ENCODE results near the gene USP36. TPM values are rescaled to one million over a fixed set of nuclear protein-coding genes. Genes with fewer than 3 reads are reported as not detected.

Gene USP36
- total RNA-seq, 1 experiment from 2014 or later = 37.5 TPM

GRCh38 chr17:78748730-78749317 is 91.8 kb downstream of the USP36 start:
- peak; percentile 58 for DNase-seq
- intact Hi-C loops (cut with micrococcal nuclease) = no loop called here
- H3K79me2 ChIP-seq (ENCODE audit: low read length) = 0 out of 2 replicates have a peak, but pooled peaks cover 9% of the 10 kb centered on the region

DNA sequence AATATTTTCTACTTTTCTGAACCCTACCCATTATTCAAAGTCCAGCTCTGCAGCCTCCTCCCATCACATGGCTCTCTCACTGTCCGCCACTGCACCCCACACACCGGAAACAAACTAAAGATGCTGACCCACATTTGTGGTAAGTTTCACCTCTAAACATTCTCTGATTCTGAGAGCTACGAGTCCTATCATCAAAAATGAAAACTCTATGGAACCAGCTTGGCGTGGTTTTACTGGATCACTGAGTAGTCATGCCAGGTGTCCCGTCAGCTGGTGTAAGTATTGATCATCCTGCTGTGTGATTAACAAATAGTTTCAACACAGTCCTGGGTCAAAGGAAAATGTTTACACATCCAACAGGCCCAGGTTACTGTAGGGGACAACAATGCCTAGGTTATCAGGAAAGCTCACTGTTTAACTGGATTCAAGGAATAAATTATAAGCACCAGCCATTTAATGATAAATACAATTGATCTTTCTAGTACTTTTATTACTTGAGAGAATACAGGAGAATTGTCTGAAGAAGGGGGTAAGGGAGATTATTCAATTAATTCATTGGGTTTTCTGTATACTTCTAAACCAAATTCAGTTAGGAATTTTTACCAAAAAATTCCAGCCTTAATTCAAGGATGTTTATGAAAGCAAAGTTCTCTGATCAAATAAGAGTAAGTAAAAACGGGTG is 92.4 kb downstream of the USP36 start:
- Histone ChIP-seq H3K4me1 (ENCODE audit: insufficient read depth, low read length) (peaks cover 11% of the 10 kb centered on the region), H3K36me3 (ENCODE audit: low read depth, low read length) (no peaks in the 10 kb centered on the region), H2AFZ (ENCODE audit: low read length) (no peak overlapping the region), H3K27ac (ENCODE audit: low read length) (0 out of 2 replicates have a peak overlapping the region, but pooled peaks have one; percentile 8), H3F3A (ENCODE audit: low read length, unreplicated experiment) (no peaks in the 10 kb centered on the region), H3K9me3 (ENCODE audit: low read length) (no peaks in the 10 kb centered on the region), H3K79me2 (ENCODE audit: low read length) (0 out of 2 replicates have a peak, but pooled peaks cover 9% of the 10 kb centered on the region), H4K20me1 (ENCODE audit: low read length) (no peaks in the 10 kb centered on the region), H3K4me3 (ENCODE audit: low read length) (no peak overlapping the region), H3K27me3 (ENCODE audit: low read length) (no peaks in the 10 kb centered on the region), H3K9ac (ENCODE audit: low read length) (no peak overlapping the region), H3K4me2 (ENCODE audit: low read length) (0 out of 2 replicates have a peak overlapping the region, but pooled peaks have one; percentile 16), H3K9me2 (replicated peaks; ENCODE audit: low read length) (no peaks in the 10 kb centered on the region)
- intact Hi-C loops (cut with micrococcal nuclease) = no loop called here
- DNase-seq (no peak), ATAC-seq (no peak)
- ChIA-PET POLR2A (ENCODE audit: unreplicated experiment) (no interaction called here), CTCF (interaction anchor here (1.1 kb wide), 1 partner anchor 13 kb away, joined by 3 read pairs; no protein-coding TSS in a partner anchor)
- no peak for TF ChIP-seq EZH2 (IDR thresholded peaks at IDR 0.05; ENCODE audit: low read length, unreplicated experiment)
- no peak for TF ChIP-seq EZH2phosphoT487 (IDR thresholded peaks at IDR 0.05; ENCODE audit: borderline replicate concordance, low read length)
- TF ChIP-seq, protein P1, sequence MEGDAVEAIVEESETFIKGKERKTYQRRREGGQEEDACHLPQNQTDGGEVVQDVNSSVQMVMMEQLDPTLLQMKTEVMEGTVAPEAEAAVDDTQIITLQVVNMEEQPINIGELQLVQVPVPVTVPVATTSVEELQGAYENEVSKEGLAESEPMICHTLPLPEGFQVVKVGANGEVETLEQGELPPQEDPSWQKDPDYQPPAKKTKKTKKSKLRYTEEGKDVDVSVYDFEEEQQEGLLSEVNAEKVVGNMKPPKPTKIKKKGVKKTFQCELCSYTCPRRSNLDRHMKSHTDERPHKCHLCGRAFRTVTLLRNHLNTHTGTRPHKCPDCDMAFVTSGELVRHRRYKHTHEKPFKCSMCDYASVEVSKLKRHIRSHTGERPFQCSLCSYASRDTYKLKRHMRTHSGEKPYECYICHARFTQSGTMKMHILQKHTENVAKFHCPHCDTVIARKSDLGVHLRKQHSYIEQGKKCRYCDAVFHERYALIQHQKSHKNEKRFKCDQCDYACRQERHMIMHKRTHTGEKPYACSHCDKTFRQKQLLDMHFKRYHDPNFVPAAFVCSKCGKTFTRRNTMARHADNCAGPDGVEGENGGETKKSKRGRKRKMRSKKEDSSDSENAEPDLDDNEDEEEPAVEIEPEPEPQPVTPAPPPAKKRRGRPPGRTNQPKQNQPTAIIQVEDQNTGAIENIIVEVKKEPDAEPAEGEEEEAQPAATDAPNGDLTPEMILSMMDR (conservative IDR thresholded peaks at IDR 0.05; ENCODE audit: low read depth, low read length) = no peak
- no TSS peak for BruUV-seq (replicated peaks)

More at GRCh38 chr17:78748730-78749317, 91.8 kb downstream of the USP36 start:
- H3K4me2 ChIP-seq (ENCODE audit: low read length) = 0 out of 2 replicates have a peak overlapping the region, but pooled peaks have one; percentile 16
- CTCF ChIA-PET = interaction anchor here (1.1 kb wide), 1 partner anchor 13 kb away, joined by 3 read pairs; no protein-coding TSS in a partner anchor
- no peaks in the 10 kb centered on the region for H3K9me2 ChIP-seq (replicated peaks; ENCODE audit: low read length)
- TF ChIP-seq, protein P1 (conservative IDR thresholded peaks at IDR 0.05; ENCODE audit: low read depth, low read length) = no peak
- TF ChIP-seq EZH2 (IDR thresholded peaks at IDR 0.05; ENCODE audit: low read length, unreplicated experiment) (no peak), EZH2phosphoT487 (IDR thresholded peaks at IDR 0.05; ENCODE audit: borderline replicate concordance, low read length) (no peak)
- no peaks in the 10 kb centered on the region for H3K36me3 ChIP-seq (ENCODE audit: low read depth, low read length)
- no peak overlapping the region for H3K4me3 ChIP-seq (ENCODE audit: low read length)
- no peaks in the 10 kb centered on the region for H3F3A ChIP-seq (ENCODE audit: low read length, unreplicated experiment)
- no peaks in the 10 kb centered on the region for H4K20me1 ChIP-seq (ENCODE audit: low read length)
- ATAC-seq = peak; percentile 86
- no peaks in the 10 kb centered on the region for H3K27me3 ChIP-seq (ENCODE audit: low read length)
- POLR2A ChIA-PET (ENCODE audit: unreplicated experiment) = interaction anchor here (0.6 kb wide), 1 partner anchor 267 kb away, joined by 3 read pairs; no protein-coding TSS in a partner anchor
- no TSS peak for BruUV-seq (replicated peaks)
- no peak overlapping the region for H2AFZ ChIP-seq (ENCODE audit: low read length)
- peaks cover 11% of the 10 kb centered on the region for H3K4me1 ChIP-seq (ENCODE audit: insufficient read depth, low read length)
- no peaks in the 10 kb centered on the region for H3K9me3 ChIP-seq (ENCODE audit: low read length)
- H3K9ac ChIP-seq (ENCODE audit: low read length) = no peak overlapping the region
- H3K27ac ChIP-seq (ENCODE audit: low read length) = 0 out of 2 replicates have a peak overlapping the region, but pooled peaks have one; percentile 8
